NT2/D1 (cell line): ENCODE results near the gene PMM2.

Source experiments
- DNase-seq: peaks from one replicate; pipeline ENCODE4 v3.0.0-alpha.2; 2011; ENCODE audit warnings: low read depth, low spot score
- H3K27me3 ChIP-seq: 2 replicates; pipeline ENCODE4 v1.6.0; 2011; ENCODE audit warnings: mild to moderate bottlenecking; ENCODE audit not compliant: insufficient read length, insufficient read depth
- H3K36me3 ChIP-seq: 2 replicates; pipeline ENCODE4 v1.6.1; 2011; ENCODE audit warnings: mild to moderate bottlenecking, low read length, mixed read lengths; ENCODE audit not compliant: insufficient read depth, insufficient read length
- H3K4me1 ChIP-seq: 2 replicates; pipeline ENCODE4 v1.5.1; 2011; ENCODE audit not compliant: insufficient read depth, insufficient read length
- H3K4me3 ChIP-seq: 2 replicates; pipeline ENCODE4 v1.5.1; 2011; ENCODE audit warnings: low read depth; ENCODE audit not compliant: insufficient read length
- H3K9ac ChIP-seq: 2 replicates; pipeline ENCODE4 v1.6.0; 2011; ENCODE audit warnings: low read depth; ENCODE audit not compliant: insufficient read length
- H3K9me3 ChIP-seq: 2 replicates; pipeline ENCODE4 v1.5.1; 2011; ENCODE audit warnings: mild to moderate bottlenecking, low read length; ENCODE audit not compliant: insufficient read depth
- SUZ12 ChIP-seq: IDR thresholded peaks from 2 replicates; pipeline ENCODE4 v1.6.1; 2011; ENCODE audit not compliant: insufficient read length, insufficient read depth; ENCODE audit errors: extremely low read depth
- YY1 ChIP-seq: IDR thresholded peaks from 2 replicates; pipeline ENCODE4 v1.6.1; 2011; ENCODE audit not compliant: insufficient read length, insufficient read depth
- ZNF274 ChIP-seq: IDR thresholded peaks from 2 replicates; pipeline ENCODE4 v1.6.1; 2011; ENCODE audit warnings: mild to moderate bottlenecking, low read depth, low read length

Gene PMM2

GRCh38 chr16:8852534-8852933 lies 54.9 kb downstream of the PMM2 start:
- Histone ChIP-seq H3K9me3 (no peaks in the 10 kb centered on the region), H3K4me3 (no peak overlapping the region), H3K27me3 (no peaks in the 10 kb centered on the region), H3K4me1 (peaks cover 24% of the 10 kb centered on the region), H3K9ac (no peak overlapping the region), H3K36me3 (peaks cover 91% of the 10 kb centered on the region)
- TF ChIP-seq SUZ12 = no peak
- no peak for TF ChIP-seq YY1
- TF ChIP-seq ZNF274 = no peak
- no peak for DNase-seq

- H3K27me3 ChIP-seq = no peaks in the 10 kb centered on the region
- DNase-seq = no peak
- H3K4me3 ChIP-seq = no peak overlapping the region
- H3K36me3 ChIP-seq = peaks cover 90% of the 10 kb centered on the region
- H3K4me1 ChIP-seq = peaks cover 26% of the 10 kb centered on the region
- H3K9ac ChIP-seq = no peak overlapping the region
- no peaks in the 10 kb centered on the region for H3K9me3 ChIP-seq
- no peak for TF ChIP-seq ZNF274
- TF ChIP-seq SUZ12 = no peak
- TF ChIP-seq YY1 = no peak
Measured at GRCh38 chr16:8853150-8853549, 55.5 kb downstream of the PMM2 start.

GRCh38 chr16:8853611-8854010 lies 56.0 kb downstream of the PMM2 start:
- no peak for TF ChIP-seq ZNF274
- peaks cover 90% of the 10 kb centered on the region for H3K36me3 ChIP-seq
- no peaks in the 10 kb centered on the region for H3K27me3 ChIP-seq
- H3K4me3 ChIP-seq = no peak overlapping the region
- DNase-seq = no peak
- no peaks in the 10 kb centered on the region for H3K9me3 ChIP-seq
- H3K4me1 ChIP-seq = peaks cover 23% of the 10 kb centered on the region
- no peak overlapping the region for H3K9ac ChIP-seq

- DNase-seq = no peak
- H3K4me1 ChIP-seq = peaks cover 21% of the 10 kb centered on the region
- TF ChIP-seq SUZ12 (no peak), YY1 (no peak), ZNF274 (no peak)
- no peak overlapping the region for H3K4me3 ChIP-seq
- no peaks in the 10 kb centered on the region for H3K9me3 ChIP-seq
- H3K9ac ChIP-seq = no peak overlapping the region
- peaks cover 90% of the 10 kb centered on the region for H3K36me3 ChIP-seq
- no peaks in the 10 kb centered on the region for H3K27me3 ChIP-seq
Measured at GRCh38 chr16:8854298-8854948, 56.8 kb downstream of the PMM2 start.

- DNase-seq = no peak
- TF ChIP-seq ZNF274 (no peak), YY1 (no peak), SUZ12 (no peak)
- peaks cover 89% of the 10 kb centered on the region for H3K36me3 ChIP-seq
- no peak overlapping the region for H3K4me3 ChIP-seq
- no peaks in the 10 kb centered on the region for H3K9me3 ChIP-seq
- H3K27me3 ChIP-seq = no peaks in the 10 kb centered on the region
- peaks cover 15% of the 10 kb centered on the region for H3K4me1 ChIP-seq
- H3K9ac ChIP-seq = no peak overlapping the region
Measured at GRCh38 chr16:8855051-8855786, 57.6 kb downstream of the PMM2 start.

GRCh38 chr16:8855972-8856371 lies 58.3 kb downstream of the PMM2 start:
- Histone ChIP-seq H3K4me1 (peaks cover 11% of the 10 kb centered on the region), H3K9me3 (no peaks in the 10 kb centered on the region), H3K4me3 (no peak overlapping the region), H3K27me3 (no peaks in the 10 kb centered on the region), H3K9ac (no peak overlapping the region), H3K36me3 (peaks cover 85% of the 10 kb centered on the region)
- TF ChIP-seq ZNF274 (no peak), SUZ12 (no peak), YY1 (no peak)
- no peak for DNase-seq

GRCh38 chr16:8858994-8859912 lies 61.6 kb downstream of the PMM2 start:
- no peaks in the 10 kb centered on the region for H3K27me3 ChIP-seq
- H3K9ac ChIP-seq = peak overlapping the region; percentile 32
- DNase-seq = no peak
- peaks cover 28% of the 10 kb centered on the region for H3K4me1 ChIP-seq
- no peak for TF ChIP-seq SUZ12
- TF ChIP-seq YY1 = no peak
- no peak for TF ChIP-seq ZNF274
- peaks cover 76% of the 10 kb centered on the region for H3K36me3 ChIP-seq
- H3K9me3 ChIP-seq = no peaks in the 10 kb centered on the region
- H3K4me3 ChIP-seq = no peak overlapping the region
